DND-41 (cell line): ENCODE measurements around the gene CSNK1G1.

Source experiments
- ATAC-seq: fragments of 200-7000 bp; cut with Tn5 transposase; 3 replicates; pipeline ENCODE4 v1.9.1; 2021; ENCODE audit warnings: low read depth; ENCODE audit not compliant: insufficient read depth
- DNase-seq: peaks from one replicate; pipeline ENCODE4 v3.0.0-alpha.2; 2020
- H2AFZ ChIP-seq: 2 replicates; pipeline ENCODE4 v1.6.0; 2012; ENCODE audit warnings: low read depth, low read length
- H3K27ac ChIP-seq: 2 replicates; pipeline ENCODE4 v1.5.1; 2012; ENCODE audit warnings: low read length, inconsistent platforms
- H3K27me3 ChIP-seq: fragments of 200-600 bp; sonication (generic); 2 replicates; pipeline ENCODE4 v1.6.0; 2012; ENCODE audit warnings: low read length, mild to moderate bottlenecking, inconsistent platforms; ENCODE audit not compliant: insufficient read depth, poor library complexity
- H3K36me3 ChIP-seq: 2 replicates; pipeline ENCODE4 v1.5.1; 2012; ENCODE audit warnings: low read length, inconsistent platforms; ENCODE audit not compliant: insufficient read depth
- H3K4me1 ChIP-seq: 2 replicates; pipeline ENCODE4 v1.5.1; 2012; ENCODE audit warnings: mild to moderate bottlenecking, low read length; ENCODE audit not compliant: insufficient read depth
- H3K4me2 ChIP-seq: 2 replicates; pipeline ENCODE4 v1.6.0; 2012; ENCODE audit warnings: mild to moderate bottlenecking, moderate library complexity, low read length, inconsistent platforms; ENCODE audit not compliant: insufficient read depth
- H3K4me3 ChIP-seq, 2 experiments: fragments of 200-600 bp in 1 of 2; shearing (Covaris generic) in 1 of 2; 2 replicates each; pipeline ENCODE4 v1.5.1; 2012 to 2016; ENCODE audit warnings: inconsistent platforms in 2 of 2, low read length in 2 of 2, mild to moderate bottlenecking in 2 of 2, low read depth in 1 of 2, moderate library complexity in 1 of 2
- H3K79me2 ChIP-seq: 2 replicates; pipeline ENCODE4 v1.6.0; 2012; ENCODE audit warnings: low read length, inconsistent platforms; ENCODE audit not compliant: insufficient read depth
- H3K9ac ChIP-seq: 2 replicates; pipeline ENCODE4 v1.6.0; 2012; ENCODE audit warnings: low read depth, mild to moderate bottlenecking, inconsistent platforms, low read length, moderate library complexity
- H3K9me3 ChIP-seq: 2 replicates; pipeline ENCODE4 v1.5.1; 2012; ENCODE audit warnings: low read length, moderate library complexity, mild to moderate bottlenecking, inconsistent platforms; ENCODE audit not compliant: insufficient read depth, severe bottlenecking
- H4K20me1 ChIP-seq: 2 replicates; pipeline ENCODE4 v1.6.0; 2012; ENCODE audit warnings: low read length; ENCODE audit not compliant: insufficient read depth
- CTCF ChIP-seq: IDR thresholded peaks from 2 replicates; pipeline ENCODE4 v1.5.1; 2012; ENCODE audit warnings: borderline replicate concordance, low read length, moderate library complexity, mild to moderate bottlenecking; ENCODE audit not compliant: poor library complexity, severe bottlenecking; ENCODE audit errors: extremely low read depth
- EZH2 ChIP-seq: IDR thresholded peaks from 3 replicates; pipeline ENCODE4 v1.6.1; 2012; ENCODE audit warnings: borderline replicate concordance, low read depth, mild to moderate bottlenecking, moderate library complexity, low read length, inconsistent platforms; ENCODE audit not compliant: severe bottlenecking

CSNK1G1 gene

DNA sequence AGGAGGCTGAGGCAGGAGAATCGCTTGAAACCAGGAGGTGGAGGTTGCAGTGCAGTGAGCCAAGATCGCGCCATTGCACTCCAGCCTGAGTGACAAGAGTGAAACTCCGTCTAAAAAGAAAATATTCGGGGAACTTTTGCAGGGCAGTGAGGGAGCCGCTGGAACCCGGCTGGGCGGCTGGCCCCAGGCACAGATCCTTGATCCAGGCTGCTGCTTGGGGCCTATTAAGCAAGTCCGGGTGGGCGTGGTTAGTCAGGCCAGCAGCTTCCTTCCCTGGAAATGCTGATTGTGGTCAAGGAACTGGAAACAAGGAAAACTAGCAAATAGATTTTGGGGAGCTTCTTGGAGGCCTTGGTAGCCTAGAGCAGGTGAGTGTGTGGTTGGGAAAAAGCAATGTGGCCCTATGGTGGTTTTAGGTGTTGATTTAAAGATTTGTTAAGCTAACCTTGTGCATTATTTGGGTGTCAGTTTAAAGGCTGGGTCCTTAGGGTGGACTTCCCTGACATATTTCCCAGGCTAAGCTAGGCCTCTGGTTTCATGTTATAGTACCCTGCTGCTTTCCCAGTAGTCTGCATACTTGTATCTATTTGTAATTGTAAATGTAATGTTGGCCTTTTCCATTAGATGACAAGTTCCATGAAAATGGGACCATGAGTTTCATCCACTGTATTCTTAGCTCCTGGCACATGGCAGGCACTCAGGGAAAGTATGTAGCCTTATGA lies 222.2 kb downstream of the CSNK1G1 start:
- Histone ChIP-seq H3K4me2 (no peak overlapping the region), H4K20me1 (no peaks in the 10 kb centered on the region), H3K36me3 (peaks cover 88% of the 10 kb centered on the region), H3K9ac (no peak overlapping the region), H3K27ac (no peak overlapping the region), H3K27me3 (no peaks in the 10 kb centered on the region), H3K4me1 (no peaks in the 10 kb centered on the region), H2AFZ (no peak overlapping the region), H3K9me3 (no peaks in the 10 kb centered on the region), H3K4me3 (no peak overlapping the region), H3K79me2 (no peaks in the 10 kb centered on the region)
- DNase-seq (no peak), ATAC-seq (no peak)
- TF ChIP-seq EZH2 (no peak), CTCF (no peak)

GRCh38 chr15:64132217-64132616 lies 223.8 kb downstream of the CSNK1G1 start:
- Histone ChIP-seq H4K20me1 (no peaks in the 10 kb centered on the region), H3K27ac (no peak overlapping the region), H2AFZ (no peak overlapping the region), H3K79me2 (no peaks in the 10 kb centered on the region), H3K36me3 (peaks cover 90% of the 10 kb centered on the region), H3K27me3 (no peaks in the 10 kb centered on the region), H3K4me2 (no peak overlapping the region), H3K4me1 (no peaks in the 10 kb centered on the region), H3K9me3 (no peaks in the 10 kb centered on the region), H3K9ac (no peak overlapping the region), H3K4me3 (no peak overlapping the region)
- ATAC-seq = no peak
- no peak for DNase-seq
- no peak for TF ChIP-seq EZH2
- no peak for TF ChIP-seq CTCF

DNA sequence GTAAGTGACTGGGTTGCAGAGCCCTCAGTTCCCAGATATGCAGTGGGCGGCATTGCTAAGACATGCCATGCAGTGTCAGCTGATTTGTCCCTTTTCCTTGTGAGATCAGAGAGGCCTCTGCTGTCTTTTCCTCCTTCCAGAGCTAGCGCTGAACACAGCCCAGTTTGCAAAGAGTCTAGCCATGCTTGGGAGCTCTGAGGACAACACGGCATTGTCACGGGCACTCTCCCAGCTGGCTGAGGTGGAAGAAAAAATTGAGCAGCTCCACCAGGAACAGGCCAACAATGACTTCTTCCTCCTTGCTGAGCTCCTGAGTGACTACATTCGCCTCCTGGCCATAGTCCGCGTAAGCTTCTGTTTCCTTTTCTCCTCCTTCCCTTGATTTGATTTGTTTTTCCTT lies 224.4 kb downstream of the CSNK1G1 start:
- DNase-seq (no peak), ATAC-seq (no peak)
- no peak overlapping the region for H3K9ac ChIP-seq
- no peak overlapping the region for H3K27ac ChIP-seq
- no peaks in the 10 kb centered on the region for H3K79me2 ChIP-seq
- H2AFZ ChIP-seq = no peak overlapping the region
- TF ChIP-seq CTCF (no peak), EZH2 (no peak)
- H3K27me3 ChIP-seq = no peaks in the 10 kb centered on the region
- H3K36me3 ChIP-seq = peaks cover 89% of the 10 kb centered on the region
- no peak overlapping the region for H3K4me3 ChIP-seq
- no peaks in the 10 kb centered on the region for H3K9me3 ChIP-seq
- no peak overlapping the region for H3K4me2 ChIP-seq
- no peaks in the 10 kb centered on the region for H3K4me1 ChIP-seq
- no peaks in the 10 kb centered on the region for H4K20me1 ChIP-seq

DNA sequence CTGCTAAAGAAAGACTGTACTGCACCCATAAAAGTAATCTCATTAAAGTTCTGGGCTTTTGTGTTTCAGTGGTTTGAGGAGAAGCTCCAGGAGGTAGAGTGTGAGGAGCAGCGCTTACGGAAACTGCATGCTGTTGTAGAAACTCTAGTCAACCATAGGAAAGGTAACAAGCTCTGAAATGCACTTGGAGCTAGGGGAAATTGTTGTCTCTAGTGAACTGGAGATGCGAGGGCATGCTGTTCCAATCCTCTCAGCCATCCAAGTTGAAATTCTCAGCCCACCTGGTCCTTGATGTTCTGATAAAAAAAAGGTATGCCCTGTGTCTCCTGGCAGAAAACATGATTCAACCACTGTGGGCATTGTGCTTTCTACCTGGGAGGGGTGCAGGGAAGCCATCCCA lies 225.8 kb downstream of the CSNK1G1 start:
- no peak overlapping the region for H3K27ac ChIP-seq
- H3K4me3 ChIP-seq = no peak overlapping the region
- H4K20me1 ChIP-seq = no peaks in the 10 kb centered on the region
- DNase-seq = no peak
- no peaks in the 10 kb centered on the region for H3K9me3 ChIP-seq
- TF ChIP-seq EZH2 (no peak), CTCF (no peak)
- H3K36me3 ChIP-seq = peaks cover 86% of the 10 kb centered on the region
- H3K27me3 ChIP-seq = no peaks in the 10 kb centered on the region
- no peaks in the 10 kb centered on the region for H3K79me2 ChIP-seq
- H3K4me1 ChIP-seq = no peaks in the 10 kb centered on the region
- no peak overlapping the region for H3K4me2 ChIP-seq
- ATAC-seq = no peak
- H2AFZ ChIP-seq = no peak overlapping the region
- H3K9ac ChIP-seq = no peak overlapping the region
